H9 (cell line): ENCODE results near the gene FOXD4. TPM values are rescaled to one million over a fixed set of nuclear protein-coding genes. Genes with fewer than 3 reads are reported as not detected.
"Not testable (repeated sequence)": the region's sequence is repeated elsewhere in the genome, so short reads cannot be mapped to it uniquely, and the experiment has no call there.

ENCODE experiments used
- DNase-seq: peaks from one replicate; pipeline ENCODE4 v3.0.0-alpha.2; 2017
- H2AFZ ChIP-seq: one replicate; pipeline ENCODE4 v1.6.1; 2013; ENCODE audit warnings: mild to moderate bottlenecking, low read length, control low read depth, moderate library complexity
- H2AK5ac ChIP-seq: 2 replicates; pipeline ENCODE4 v1.6.1; 2013; ENCODE audit warnings: low read length, control low read depth, mixed read lengths; ENCODE audit not compliant: insufficient read length
- H2BK120ac ChIP-seq: one replicate; pipeline ENCODE4 v1.6.1; 2013; ENCODE audit warnings: low read depth, mild to moderate bottlenecking, low read length, control low read depth, inconsistent platforms; ENCODE audit not compliant: poor library complexity, severe bottlenecking
- H2BK12ac ChIP-seq: 2 replicates; pipeline ENCODE4 v1.6.1; 2013; ENCODE audit warnings: low read length, control low read depth, mixed read lengths, low read depth; ENCODE audit not compliant: insufficient read length
- H2BK15ac ChIP-seq: 2 replicates; pipeline ENCODE4 v1.6.1; 2013; ENCODE audit warnings: low read depth, low read length, control low read depth
- H2BK20ac ChIP-seq: one replicate; pipeline ENCODE4 v1.6.1; 2013; ENCODE audit warnings: low read depth, mild to moderate bottlenecking, low read length, control low read depth, inconsistent platforms; ENCODE audit not compliant: poor library complexity, severe bottlenecking
- H2BK5ac ChIP-seq: 2 replicates; pipeline ENCODE4 v1.6.1; 2013; ENCODE audit warnings: low read length, control low read depth, mixed read lengths; ENCODE audit not compliant: insufficient read length
- H3K14ac ChIP-seq: 2 replicates; pipeline ENCODE4 v1.6.1; 2013; ENCODE audit warnings: low read length, control low read depth; ENCODE audit not compliant: insufficient read depth
- H3K18ac ChIP-seq: 2 replicates; pipeline ENCODE4 v1.6.1; 2013; ENCODE audit warnings: low read depth, mild to moderate bottlenecking, mixed read lengths, low read length, control low read depth; ENCODE audit not compliant: insufficient read length
- H3K23ac ChIP-seq: 2 replicates; pipeline ENCODE4 v1.6.1; 2013; ENCODE audit warnings: low read length, control low read depth, mixed read lengths, low read depth; ENCODE audit not compliant: insufficient read length
- H3K23me2 ChIP-seq: 2 replicates; pipeline ENCODE4 v1.6.1; 2013; ENCODE audit warnings: low read depth, mild to moderate bottlenecking, mixed read lengths, low read length, control low read depth; ENCODE audit not compliant: insufficient read length, poor library complexity, severe bottlenecking
- H3K27ac ChIP-seq: 2 replicates; pipeline ENCODE4 v1.5.1; 2013; ENCODE audit warnings: low read length, control low read depth, mixed read lengths, low read depth; ENCODE audit not compliant: insufficient read length
- H3K27me3 ChIP-seq: 2 replicates; pipeline ENCODE4 v1.6.1; 2013; ENCODE audit warnings: low read length, control low read depth, inconsistent platforms; ENCODE audit not compliant: insufficient read depth
- H3K4ac ChIP-seq: 2 replicates; pipeline ENCODE4 v1.6.1; 2013; ENCODE audit warnings: low read depth, mild to moderate bottlenecking, control low read depth, inconsistent platforms, low read length, moderate library complexity
- H3K4me1 ChIP-seq: 2 replicates; pipeline ENCODE4 v1.6.1; 2013; ENCODE audit warnings: low read length, control low read depth, inconsistent platforms; ENCODE audit not compliant: insufficient read depth
- H3K4me2 ChIP-seq: 2 replicates; pipeline ENCODE4 v1.6.1; 2013; ENCODE audit warnings: low read length, control low read depth, mixed read lengths; ENCODE audit not compliant: insufficient read length, insufficient read depth
- H3K56ac ChIP-seq: 2 replicates; pipeline ENCODE4 v1.6.1; 2013; ENCODE audit warnings: low read depth, mild to moderate bottlenecking, mixed read lengths, low read length, control low read depth; ENCODE audit not compliant: insufficient read length
- H3K79me1 ChIP-seq: 2 replicates; pipeline ENCODE4 v1.6.1; 2013; ENCODE audit warnings: low read depth, mild to moderate bottlenecking, moderate library complexity, low read length, control low read depth, inconsistent platforms; ENCODE audit not compliant: insufficient read depth, poor library complexity, severe bottlenecking
- H3K79me2 ChIP-seq: 2 replicates; pipeline ENCODE4 v1.6.1; 2013; ENCODE audit warnings: low read length, control low read depth, inconsistent platforms; ENCODE audit not compliant: insufficient read depth
- H3K9ac ChIP-seq: 2 replicates; pipeline ENCODE4 v1.6.1; 2013; ENCODE audit warnings: low read length, control low read depth, mixed read lengths; ENCODE audit not compliant: insufficient read length; ENCODE audit errors: extremely low read depth
- H3K9me3 ChIP-seq: one replicate; pipeline ENCODE4 v1.6.1; 2013; ENCODE audit warnings: low read depth, low read length, inconsistent platforms; ENCODE audit not compliant: control insufficient read depth
- H3T11ph ChIP-seq: one replicate; pipeline ENCODE4 v1.6.1; 2013; ENCODE audit warnings: mild to moderate bottlenecking, low read length, control low read depth, inconsistent platforms
- H4K20me1 ChIP-seq: one replicate; pipeline ENCODE4 v1.6.1; 2013; ENCODE audit not compliant: control insufficient read depth, insufficient read length, insufficient read depth
- H4K5ac ChIP-seq: 2 replicates; pipeline ENCODE4 v1.6.1; 2013; ENCODE audit warnings: low read depth, mild to moderate bottlenecking, mixed read lengths, low read length, control low read depth; ENCODE audit not compliant: insufficient read length
- H4K8ac ChIP-seq: replicated peaks from 2 replicates; pipeline ENCODE4 v1.6.1; 2013; ENCODE audit warnings: low read length, control low read depth, mixed read lengths, low read depth; ENCODE audit not compliant: insufficient read length
- H4K91ac ChIP-seq: 2 replicates; pipeline ENCODE4 v1.6.1; 2013; ENCODE audit warnings: low read depth, mild to moderate bottlenecking, moderate library complexity, mixed read lengths, low read length, control low read depth; ENCODE audit not compliant: insufficient read length
- H3K27ac Mint-ChIP-seq, 3 experiments: 2 replicates in 2 of 3; 3 replicates in 1 of 3; pipeline ENCODE4 v1.8.0; 2020 to 2021; ENCODE audit warnings: mixed read lengths in 3 of 3, mild to moderate bottlenecking in 1 of 3, moderate library complexity in 1 of 3
- H3K27me3 Mint-ChIP-seq: 2 replicates; pipeline ENCODE4 v1.8.0; 2021; ENCODE audit warnings: low read depth, mild to moderate bottlenecking, moderate library complexity, mixed read lengths
- H3K36me3 Mint-ChIP-seq, 3 experiments: 2 replicates in 2 of 3; 3 replicates in 1 of 3; pipeline ENCODE4 v1.8.0; 2020 to 2021; ENCODE audit warnings: low read depth in 3 of 3, mixed read lengths in 3 of 3; ENCODE audit not compliant: insufficient read depth in 1 of 3
- H3K4me1 Mint-ChIP-seq, 2 experiments: 2 replicates each; pipeline ENCODE4 v1.8.0; 2020; ENCODE audit warnings: mixed read lengths in 2 of 2
- H3K4me3 Mint-ChIP-seq, 2 experiments: 2 replicates in 1 of 2; 3 replicates in 1 of 2; pipeline ENCODE4 v1.8.0; 2020 to 2021; ENCODE audit warnings: mild to moderate bottlenecking in 2 of 2, mixed read lengths in 2 of 2, moderate library complexity in 1 of 2
- H3K9me3 Mint-ChIP-seq, 2 experiments: 2 replicates in 1 of 2; 3 replicates in 1 of 2; pipeline ENCODE4 v1.8.0; 2020; ENCODE audit warnings: mild to moderate bottlenecking in 2 of 2, mixed read lengths in 2 of 2, moderate library complexity in 1 of 2
- WGBS: extraction: QIAGEN DNeasy Blood & Tissue Kit; methylation state at CpG from one replicate; pipeline ENCODE4 v1.1.7; 2013; ENCODE audit warnings: missing lambda C conversion rate, low lambda C conversion rate, mixed read lengths; ENCODE audit not compliant: insufficient read length; ENCODE audit errors: extremely low coverage; 5-methylcytosine and 5-hydroxymethylcytosine counted together
- total RNA-seq: library from RNA; stranded (reverse); gene quantifications from 2 replicates; pipeline ENCODE4 v1.2.1, GENCODE V29; 2021

Gene FOXD4
- total RNA-seq, 1 experiment from 2014 or later, result 0.20 TPM

GRCh38 chr9:117144-117994, 848 bp downstream of the FOXD4 start:
- Mint-ChIP-seq H3K4me1 (peaks cover 16 to 27% of the 10 kb centered on the region in 2 experiments), H3K27me3 (peaks cover 75% of the 10 kb centered on the region), H3K4me3 (peak overlapping the region; percentile 63 to 84)
- not testable (repeated sequence) for H3K9me3 Mint-ChIP-seq, H4K20me1 ChIP-seq, H3K27ac ChIP-seq, H2BK120ac ChIP-seq, H3K14ac ChIP-seq, H4K8ac ChIP-seq, H3K23me2 ChIP-seq, H3K4ac ChIP-seq, H3K36me3 Mint-ChIP-seq, H3K9me3 ChIP-seq, H3K4me1 ChIP-seq, H2AK5ac ChIP-seq, H4K91ac ChIP-seq, H3K23ac ChIP-seq, H2BK5ac ChIP-seq, H3K79me1 ChIP-seq, H3K56ac ChIP-seq, H3K79me2 ChIP-seq, H2AFZ ChIP-seq, H2BK20ac ChIP-seq, H3K27ac Mint-ChIP-seq, H2BK15ac ChIP-seq, H3K9ac ChIP-seq, H2BK12ac ChIP-seq, H3T11ph ChIP-seq, H4K5ac ChIP-seq, H3K18ac ChIP-seq
- Histone ChIP-seq H3K27me3 (peaks cover 42% of the 10 kb centered on the region), H3K4me2 (peak overlapping the region; percentile 40)
- no CpG with 5 or more reads among the region's 71 CpGs for WGBS
- peak; percentile 52 for DNase-seq

GRCh38 chr9:116239-117077, 1.8 kb downstream of the FOXD4 start:
- Mint-ChIP-seq H3K4me1 (peaks cover 16 to 27% of the 10 kb centered on the region in 2 experiments), H3K4me3 (peak overlapping the region; percentile 17 to 53), H3K27me3 (peaks cover 84% of the 10 kb centered on the region)
- not testable (repeated sequence) for H3K4ac ChIP-seq, H2AFZ ChIP-seq, H3K9me3 Mint-ChIP-seq, H3K4me2 ChIP-seq, H4K91ac ChIP-seq, H4K8ac ChIP-seq, H2BK5ac ChIP-seq, H3K56ac ChIP-seq, H3K18ac ChIP-seq, H3K9ac ChIP-seq, H3K23me2 ChIP-seq, H2BK120ac ChIP-seq, H3K27ac Mint-ChIP-seq, H3K4me1 ChIP-seq, H2AK5ac ChIP-seq, H3K14ac ChIP-seq, H3K9me3 ChIP-seq, H3K79me1 ChIP-seq, H3K27ac ChIP-seq, H3K23ac ChIP-seq, H4K20me1 ChIP-seq, H2BK12ac ChIP-seq, H3K79me2 ChIP-seq, H4K5ac ChIP-seq, H2BK15ac ChIP-seq, H3T11ph ChIP-seq, H2BK20ac ChIP-seq, H3K36me3 Mint-ChIP-seq
- no CpG with 5 or more reads among the region's 41 CpGs for WGBS
- DNase-seq, result peak; percentile 35
- peaks cover 43% of the 10 kb centered on the region for H3K27me3 ChIP-seq
